HL-60/S4 treated with phorbol 12-myristate 13-acetate at 8.2 ng/mL for 4 days and 3 days (cell line): Measurements from ENCODE around the gene NT5C3B.
"Not testable (repeated sequence)": the region's sequence is repeated elsewhere in the genome, so short reads cannot be mapped to it uniquely, and the experiment has no call there.

Experiments
- in situ Hi-C: fragments of 300-500 bp; cut with MboI; formaldehyde crosslinking; loops from 2 replicates; pipeline ENCODE4 v1.15.0; 2022; ENCODE audit warnings: low sequenced_read_pairs

NT5C3B gene

GRCh38 chr17:41785859-41786226 lies 50.2 kb downstream of the NT5C3B start:
- in situ Hi-C loops: no loop called here

- in situ Hi-C loops: no loop called here
These were observed 50.8 kb downstream of the NT5C3B start for GRCh38 chr17:41785091-41785858.

- in situ Hi-C loops: no loop called here
These were observed 51.8 kb downstream of the NT5C3B start for GRCh38 chr17:41784207-41784744.

GRCh38 chr17:41782142-41782541 lies 53.9 kb downstream of the NT5C3B start:
- in situ Hi-C loops: no loop called here

- in situ Hi-C loops: no loop called here
These were observed 54.5 kb downstream of the NT5C3B start for GRCh38 chr17:41781404-41782110.

- in situ Hi-C loops: no loop called here
These were observed 56.1 kb downstream of the NT5C3B start for GRCh38 chr17:41779954-41780353.

- in situ Hi-C loops: no loop called here
These were observed 58.4 kb downstream of the NT5C3B start for GRCh38 chr17:41777574-41778188.

GRCh38 chr17:41777157-41777573 lies 58.9 kb downstream of the NT5C3B start:
- in situ Hi-C loops: no loop called here

- in situ Hi-C loops: not testable (repeated sequence)
These were observed 59.7 kb downstream of the NT5C3B start for GRCh38 chr17:41776262-41776900.

GRCh38 chr17:41775394-41776226 lies 60.4 kb downstream of the NT5C3B start:
- in situ Hi-C loops: no loop called here
